ENCODE data around the gene DENND1A. TPM values are rescaled to one million over a fixed set of nuclear protein-coding genes. Genes with fewer than 3 reads are reported as not detected.
A peak's percentile ranks its signal among the peaks of the same experiment; 100 is the strongest.
"Not testable (repeated sequence)": the region's sequence is repeated elsewhere in the genome, so short reads cannot be mapped to it uniquely, and the experiment has no call there.

The DENND1A gene
- total and polyA plus RNA-seq, 5 experiments from 2014 or later: 2.6 to 14.3 (median 5.3) TPM

DNA sequence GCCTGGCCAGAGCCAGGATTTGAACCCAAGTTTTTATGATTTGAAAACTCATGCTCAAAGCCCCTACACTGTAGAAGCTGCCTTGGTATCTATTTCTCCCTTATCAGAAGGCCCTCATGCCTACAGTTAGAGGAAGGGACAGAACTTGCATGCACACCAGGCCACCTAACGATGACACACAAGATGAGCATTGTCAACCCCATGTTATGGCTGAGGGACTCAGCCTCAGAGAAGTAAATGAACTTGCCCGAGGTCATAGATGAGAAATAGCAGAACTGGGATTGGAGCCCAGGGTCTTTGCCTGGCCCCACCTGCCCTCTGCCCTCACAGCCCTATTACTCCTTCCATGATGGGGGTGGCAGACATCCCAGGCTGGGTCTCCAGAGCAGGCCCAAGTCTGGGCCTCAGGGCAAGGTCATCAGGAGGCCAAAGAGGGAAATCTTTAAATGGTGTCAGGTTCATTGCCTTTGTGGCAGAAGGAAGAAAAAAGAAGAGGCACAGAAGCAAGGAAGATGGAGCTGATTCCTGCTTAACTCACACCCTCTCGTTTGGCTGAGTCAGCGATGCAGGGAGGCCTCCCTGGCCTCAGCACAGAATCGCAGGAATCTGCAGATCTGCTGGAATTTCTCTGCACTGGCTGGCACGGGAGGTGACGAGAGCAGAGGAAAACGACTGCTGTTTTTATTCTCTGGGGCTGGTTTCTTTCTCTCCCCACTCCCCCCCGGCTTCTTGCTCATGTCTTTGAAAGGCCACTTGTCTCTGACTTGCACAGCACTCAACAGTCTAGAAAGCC lies 594.5 kb downstream of the DENND1A start:
- ATAC-seq (no peak), DNase-seq (no peak)
- no peaks in the 10 kb centered on the region for H3K36me3 Mint-ChIP-seq
- H3K27ac Mint-ChIP-seq: peak overlapping the region in 4 of 10 donors; percentile 35 to 83 (median 54)
- peaks cover 20 to 58% (median 26%) of the 10 kb centered on the region in 4 donors for H3K4me1 Mint-ChIP-seq
- POLR2A ChIA-PET: interaction anchor here (0.6 to 2.3 kb wide), 2 partner anchors 12 to 432 kb away, joined by 3 to 5 read pairs; no protein-coding TSS in a partner anchor
- H3K9me3 Mint-ChIP-seq: no peaks in the 10 kb centered on the region
- H3K4me3 Mint-ChIP-seq: peak overlapping the region in 1 of 10 donors; percentile 56
- H3K27me3 Mint-ChIP-seq: no peaks in the 10 kb centered on the region

DNA sequence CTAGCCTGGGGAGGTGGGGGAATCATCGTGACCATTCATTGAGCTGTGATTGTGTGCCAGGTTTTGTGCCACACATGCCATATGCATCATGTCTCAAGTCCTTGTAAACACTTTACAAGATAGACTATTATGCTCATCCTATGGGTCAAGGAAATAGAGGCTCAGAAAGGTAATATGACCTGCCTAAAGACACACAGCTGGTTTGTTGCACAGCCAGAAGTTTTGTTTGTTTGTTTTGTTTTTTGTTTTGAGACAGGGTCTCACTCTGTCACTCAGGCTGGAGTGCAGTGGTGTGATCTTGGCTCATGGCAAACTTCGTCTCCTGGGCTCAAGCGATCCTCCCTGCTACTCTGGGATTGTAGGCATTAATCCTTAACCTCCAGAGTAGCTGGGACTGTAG lies 595.3 kb downstream of the DENND1A start:
- Mint-ChIP-seq H3K9me3 (no peaks in the 10 kb centered on the region), H3K36me3 (no peaks in the 10 kb centered on the region), H3K27me3 (no peaks in the 10 kb centered on the region), H3K4me3 (no peak overlapping the region), H3K4me1 (peaks cover 16 to 50% (median 18%) of the 10 kb centered on the region in 4 donors), H3K27ac (no peak overlapping the region)
- DNase-seq (no peak), ATAC-seq (no peak)
- POLR2A ChIA-PET: interaction anchor here (2.3 kb wide), 1 partner anchor 11 kb away, joined by 5 read pairs; no protein-coding TSS in a partner anchor

DNA sequence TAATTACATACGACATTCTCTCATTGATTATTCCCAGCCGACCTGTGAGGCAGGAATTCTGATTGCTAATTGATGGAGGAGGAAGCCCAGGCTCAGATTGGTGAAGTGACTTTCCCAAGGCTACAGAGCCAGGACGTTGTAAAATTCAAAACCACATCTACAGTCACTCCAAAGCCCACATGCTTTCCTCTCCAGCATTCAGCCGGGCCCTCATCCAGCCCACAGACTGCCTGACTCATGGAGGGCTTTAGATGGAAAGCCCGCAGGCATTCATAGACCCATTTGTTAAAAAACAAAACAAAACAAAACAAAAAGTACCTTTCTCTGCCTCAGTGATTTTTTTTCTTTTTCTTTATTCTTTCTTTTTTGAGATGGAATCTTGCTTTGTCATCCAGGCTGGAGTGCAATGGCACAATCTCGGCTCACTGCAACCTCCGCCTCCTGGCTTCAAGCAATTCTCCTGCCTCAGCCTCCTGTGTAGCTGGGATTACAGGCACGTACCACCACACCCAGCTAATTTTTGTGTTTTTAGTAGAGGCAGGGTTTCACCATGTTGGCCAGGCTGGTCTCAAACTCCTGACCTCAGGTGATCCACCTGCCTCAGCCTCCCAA lies 596.8 kb downstream of the DENND1A start:
- peaks cover 6 to 43% (median 9%) of the 10 kb centered on the region in 4 donors for H3K4me1 Mint-ChIP-seq
- POLR2A ChIA-PET, H3K9me3 Mint-ChIP-seq, H3K27me3 Mint-ChIP-seq, ATAC-seq, H3K4me3 Mint-ChIP-seq, DNase-seq, H3K36me3 Mint-ChIP-seq, H3K27ac Mint-ChIP-seq: not testable (repeated sequence)

DNA sequence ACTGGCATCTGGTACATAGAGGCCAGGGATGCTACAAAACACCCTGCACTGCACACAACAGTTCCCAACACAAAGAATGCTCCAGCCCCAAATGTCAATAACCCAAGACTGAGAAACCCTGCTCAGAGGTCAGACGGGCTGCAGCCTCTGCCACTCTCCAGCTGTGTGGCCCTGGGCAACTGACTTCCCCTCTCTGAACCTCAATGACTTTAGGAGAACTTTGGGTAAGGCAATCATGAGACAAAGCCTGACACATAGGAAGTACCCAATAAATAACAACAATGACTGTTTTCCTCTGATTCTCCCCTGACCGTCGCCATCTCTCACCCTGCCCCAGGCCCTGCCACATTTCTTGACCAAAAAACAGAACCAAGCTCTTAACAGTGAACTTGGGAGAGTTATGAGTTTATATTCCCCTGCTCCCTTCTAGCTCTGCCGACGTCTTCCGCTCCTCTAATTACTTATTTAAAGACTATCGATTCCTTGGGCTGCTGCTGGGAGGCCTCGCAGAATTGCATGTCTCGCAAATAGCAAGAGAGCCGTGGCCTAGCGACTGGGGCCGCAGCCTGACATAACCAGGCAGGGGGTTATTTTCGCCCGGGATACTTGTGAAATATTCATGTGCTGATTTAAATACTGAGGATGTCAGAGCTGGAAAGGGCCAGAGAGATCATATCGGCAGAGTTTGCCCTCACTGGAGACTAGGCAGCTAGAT lies 598.4 kb downstream of the DENND1A start:
- H3K36me3 Mint-ChIP-seq: no peaks in the 10 kb centered on the region
- ATAC-seq: no peak
- no peaks in the 10 kb centered on the region for H3K9me3 Mint-ChIP-seq
- no peaks in the 10 kb centered on the region for H3K27me3 Mint-ChIP-seq
- H3K4me1 Mint-ChIP-seq: peaks cover 6 to 44% (median 9%) of the 10 kb centered on the region in 4 donors
- H3K27ac Mint-ChIP-seq: peak overlapping the region in 4 of 10 donors; percentile 5 to 77 (median 66)
- H3K4me3 Mint-ChIP-seq: no peak overlapping the region
- no peak for DNase-seq
- POLR2A ChIA-PET: no interaction called here

Small RNA genes within 50 kb of the gene (microRNA-seq; reads per million reads assigned to microRNA genes)
- gene MIR601 (ENCODE audit: borderline microRNAs expressed): not detected
- not detected for gene MIR7150 (ENCODE audit: borderline microRNAs expressed)

Other genes with a start within 250 kb of the DENND1A start
- gene LHX2, start 81.6 kb upstream of the DENND1A start, total RNA-seq: not detected
- gene LHX2, start 81.6 kb upstream of the DENND1A start, polyA plus RNA-seq: not detected